ENCODE data around the gene KIT.

KIT gene

GRCh38 chr4:54707406-54707805, 49.6 kb downstream of the KIT start:
- DNase-seq (ENCODE audit: low spot score), result no peak

GRCh38 chr4:54708339-54709279, 50.9 kb downstream of the KIT start:
- no peak for DNase-seq (ENCODE audit: low spot score)

GRCh38 chr4:54709400-54709799, 51.6 kb downstream of the KIT start:
- no peak for DNase-seq (ENCODE audit: low spot score)

- DNase-seq (ENCODE audit: low spot score), result no peak
Observed at GRCh38 chr4:54712206-54712605, 54.4 kb downstream of the KIT start.

- no peak for DNase-seq (ENCODE audit: low spot score)
Observed at GRCh38 chr4:54714631-54715030, 56.9 kb downstream of the KIT start.

- DNase-seq (ENCODE audit: low spot score), result no peak
Observed at GRCh38 chr4:54716478-54717065, 58.8 kb downstream of the KIT start.

- no peak for DNase-seq (ENCODE audit: low spot score)
Observed at GRCh38 chr4:54717694-54718093, 59.9 kb downstream of the KIT start.

GRCh38 chr4:54719378-54719777, 61.6 kb downstream of the KIT start:
- DNase-seq (ENCODE audit: low spot score), result no peak

- DNase-seq (ENCODE audit: low spot score), result no peak
Observed at GRCh38 chr4:54723220-54723619, 65.5 kb downstream of the KIT start.

GRCh38 chr4:54723820-54724219, 66.1 kb downstream of the KIT start:
- no peak for DNase-seq (ENCODE audit: low spot score)

GRCh38 chr4:54726907-54727306, 69.2 kb downstream of the KIT start:
- DNase-seq (ENCODE audit: low spot score), result no peak

GRCh38 chr4:54727346-54727745, 69.6 kb downstream of the KIT start:
- DNase-seq (ENCODE audit: low spot score), result no peak

- DNase-seq (ENCODE audit: low spot score), result no peak
Observed at GRCh38 chr4:54728368-54728767, 70.6 kb downstream of the KIT start.

- no peak for DNase-seq (ENCODE audit: low spot score)
Observed at GRCh38 chr4:54729256-54729655, 71.5 kb downstream of the KIT start.

GRCh38 chr4:54730581-54730980, 72.8 kb downstream of the KIT start:
- no peak for DNase-seq (ENCODE audit: low spot score)

GRCh38 chr4:54731552-54731951, 73.8 kb downstream of the KIT start:
- DNase-seq (ENCODE audit: low spot score), result peak; percentile 24

- no peak for DNase-seq (ENCODE audit: low spot score)
Observed at GRCh38 chr4:54731976-54732375, 74.2 kb downstream of the KIT start.

- DNase-seq (ENCODE audit: low spot score), result no peak
Observed at GRCh38 chr4:54737421-54737820, 79.7 kb downstream of the KIT start.

GRCh38 chr4:54741202-54741601, 83.4 kb downstream of the KIT start:
- no peak for DNase-seq (ENCODE audit: low spot score)

- DNase-seq (ENCODE audit: low spot score), result no peak
Observed at GRCh38 chr4:54742636-54743399, 85.1 kb downstream of the KIT start.

- no peak for DNase-seq (ENCODE audit: low spot score)
Observed at GRCh38 chr4:54743562-54743961, 85.8 kb downstream of the KIT start.

GRCh38 chr4:54744487-54744886, 86.7 kb downstream of the KIT start:
- no peak for DNase-seq (ENCODE audit: low spot score)
